ENCODE results near the gene MSMP. TPM values are rescaled to one million over a fixed set of nuclear protein-coding genes. Genes with fewer than 3 reads are reported as not detected.

MSMP gene
- total RNA-seq, 1 donor, result not detected

DNA sequence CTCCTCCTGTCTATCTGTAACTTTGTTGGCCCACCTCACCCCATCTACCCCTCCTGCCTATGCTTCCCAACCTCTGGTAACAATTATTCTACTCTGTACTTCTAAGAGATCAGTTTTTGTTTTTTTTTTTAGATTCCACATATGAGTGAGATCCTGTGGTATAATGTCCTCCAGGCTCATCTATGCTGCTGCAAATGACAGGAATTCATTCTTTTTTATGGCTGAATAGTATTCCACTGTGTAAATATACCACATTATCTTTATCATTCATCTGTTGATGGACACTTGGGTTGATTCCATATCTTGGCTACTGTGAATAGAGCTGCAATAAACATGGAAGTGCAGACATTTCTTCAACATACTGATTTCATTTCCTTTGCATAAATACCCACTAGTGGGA, 29.3 kb upstream of the MSMP start:
- no peaks in the 10 kb centered on the region for H3K27me3 ChIP-seq (ENCODE audit: insufficient read depth, low read length)
- no peaks in the 10 kb centered on the region for H3K4me1 ChIP-seq (ENCODE audit: insufficient read depth, low read length)
- no peaks in the 10 kb centered on the region for H3K9me3 ChIP-seq (ENCODE audit: low read depth, low read length)
- H3K4me3 ChIP-seq (ENCODE audit: low read length), result no peak overlapping the region

DNA sequence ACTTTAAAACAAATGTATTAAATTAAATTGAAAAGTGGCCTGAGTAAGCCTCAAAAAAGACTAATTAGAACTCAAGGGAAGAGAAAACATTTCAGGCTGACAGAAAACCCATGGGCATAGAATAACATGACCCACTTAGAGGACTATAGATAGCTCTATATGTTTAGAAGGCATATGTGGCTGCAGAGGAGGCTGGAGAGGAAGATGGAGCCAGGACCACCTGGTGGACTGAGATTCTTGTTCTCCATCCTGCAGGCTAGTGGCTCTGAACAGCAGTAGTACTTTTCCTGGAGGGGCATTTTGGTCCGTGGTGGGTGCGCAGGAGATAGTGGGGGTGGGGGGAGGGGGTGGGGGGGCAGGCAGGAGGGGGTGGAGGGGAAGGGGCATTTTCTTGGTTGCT, 27.0 kb upstream of the MSMP start:
- no peaks in the 10 kb centered on the region for H3K9me3 ChIP-seq (ENCODE audit: low read depth, low read length)
- H3K4me1 ChIP-seq (ENCODE audit: insufficient read depth, low read length), result peaks cover 4% of the 10 kb centered on the region
- H3K27me3 ChIP-seq (ENCODE audit: insufficient read depth, low read length), result no peaks in the 10 kb centered on the region
- H3K4me3 ChIP-seq (ENCODE audit: low read length), result no peak overlapping the region

DNA sequence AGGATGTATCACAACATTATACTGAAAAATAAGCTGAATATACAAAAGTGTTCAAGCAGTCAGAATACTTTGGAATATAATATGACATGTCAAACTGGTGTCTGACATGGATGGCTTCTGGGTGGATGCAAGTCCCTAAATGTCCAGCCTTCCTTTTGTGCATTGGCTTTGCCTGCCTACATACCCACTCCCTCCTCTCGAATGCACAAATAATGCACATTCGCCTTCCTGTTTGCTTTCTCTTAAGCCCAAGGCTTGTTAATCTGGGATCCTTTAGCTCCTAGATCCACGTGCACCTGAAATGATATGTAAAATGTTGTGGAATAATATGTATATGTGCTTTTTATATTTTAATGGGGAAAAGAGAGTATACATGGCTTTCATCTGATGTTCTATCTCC, 24.4 kb upstream of the MSMP start:
- H3K4me3 ChIP-seq (ENCODE audit: low read length), result no peak overlapping the region
- peaks cover 16% of the 10 kb centered on the region for H3K4me1 ChIP-seq (ENCODE audit: insufficient read depth, low read length)
- no peaks in the 10 kb centered on the region for H3K9me3 ChIP-seq (ENCODE audit: low read depth, low read length)
- no peaks in the 10 kb centered on the region for H3K27me3 ChIP-seq (ENCODE audit: insufficient read depth, low read length)

DNA sequence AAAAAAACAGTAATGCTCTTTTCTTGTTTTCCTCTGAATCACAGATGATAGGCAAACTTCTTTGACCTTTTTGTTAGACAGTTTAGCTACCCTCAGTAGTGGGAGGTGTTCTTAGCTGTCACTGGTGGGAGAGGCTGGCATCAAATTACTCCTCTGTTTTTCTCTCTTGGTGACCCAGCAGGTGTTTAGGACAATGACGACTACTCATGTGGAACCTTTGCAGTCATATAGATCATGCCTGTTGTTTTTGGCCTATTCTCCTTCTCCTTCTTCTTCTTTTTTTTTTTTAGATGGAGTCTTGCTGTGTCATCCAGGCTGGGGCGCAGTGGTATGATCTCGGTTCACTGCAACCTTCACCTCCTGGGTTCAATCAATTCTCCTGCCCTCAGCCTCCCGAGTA, 21.9 kb upstream of the MSMP start:
- Histone ChIP-seq H3K4me1 (ENCODE audit: insufficient read depth, low read length) (peaks cover 16% of the 10 kb centered on the region), H3K4me3 (ENCODE audit: low read length) (no peak overlapping the region), H3K9me3 (ENCODE audit: low read depth, low read length) (no peaks in the 10 kb centered on the region), H3K27me3 (ENCODE audit: insufficient read depth, low read length) (no peaks in the 10 kb centered on the region)

DNA sequence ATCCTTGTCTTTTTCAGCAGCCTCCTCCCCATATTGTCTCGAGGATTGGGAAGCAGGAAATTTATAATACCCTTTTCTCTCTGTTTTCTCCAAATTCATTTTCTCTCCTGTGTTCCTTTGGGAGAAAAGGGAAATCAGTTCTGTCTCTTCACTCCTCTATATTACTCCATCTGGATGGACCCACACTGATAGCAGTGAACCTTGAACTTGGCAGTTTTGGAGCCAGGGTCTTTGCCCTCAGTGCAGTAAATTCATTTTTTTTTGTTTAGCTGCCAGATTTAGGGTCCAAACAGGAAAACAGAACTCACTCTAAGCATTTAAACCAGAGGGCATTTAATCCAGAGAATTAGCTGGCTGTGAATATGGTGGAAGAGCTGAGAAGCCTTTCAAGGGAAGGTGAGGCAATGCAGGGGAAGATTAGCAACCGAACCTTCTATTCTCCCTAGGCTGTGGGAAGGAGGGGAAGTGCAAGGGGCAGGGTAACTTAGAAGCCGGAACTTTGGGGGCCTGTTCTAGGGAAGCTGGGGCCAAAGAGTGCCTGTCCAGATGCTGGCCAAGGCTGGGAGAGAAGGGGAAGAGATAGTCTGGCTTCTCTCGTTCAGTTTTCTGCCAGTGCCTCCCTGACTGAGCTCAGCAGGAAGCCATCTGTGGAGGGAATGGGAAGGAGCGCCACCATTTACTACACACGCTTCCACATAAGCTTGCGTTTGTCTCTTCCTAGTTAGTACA, 21.0 kb upstream of the MSMP start:
- Histone ChIP-seq H3K9me3 (ENCODE audit: low read depth, low read length) (no peaks in the 10 kb centered on the region), H3K4me3 (ENCODE audit: low read length) (no peak overlapping the region), H3K27me3 (ENCODE audit: insufficient read depth, low read length) (no peaks in the 10 kb centered on the region)

DNA sequence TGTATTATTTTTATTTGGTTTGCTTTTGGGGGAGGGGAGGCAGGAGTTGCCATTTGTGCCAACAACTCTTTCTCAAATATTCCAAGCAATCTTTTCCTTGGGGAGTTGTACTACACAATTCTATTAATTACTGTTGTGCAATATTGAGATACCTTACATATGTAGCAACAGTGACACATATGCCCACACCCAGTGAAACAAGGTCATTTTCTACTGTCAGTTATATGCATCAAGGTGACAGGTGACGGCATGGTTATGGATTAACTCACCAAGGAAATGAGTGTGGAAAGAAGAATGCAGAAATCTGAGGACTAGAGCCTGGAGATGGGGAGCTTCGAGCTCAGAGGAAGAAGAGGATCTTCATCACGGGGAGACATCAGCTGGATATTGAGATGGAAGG, 17.9 kb upstream of the MSMP start:
- H3K4me1 ChIP-seq (ENCODE audit: insufficient read depth, low read length), result peaks cover 16% of the 10 kb centered on the region
- no peaks in the 10 kb centered on the region for H3K27me3 ChIP-seq (ENCODE audit: insufficient read depth, low read length)
- no peak overlapping the region for H3K4me3 ChIP-seq (ENCODE audit: low read length)
- no peaks in the 10 kb centered on the region for H3K9me3 ChIP-seq (ENCODE audit: low read depth, low read length)

More for the DNA sequence above, 21.0 kb upstream of the MSMP start:
- H3K4me1 ChIP-seq (ENCODE audit: insufficient read depth, low read length), result peaks cover 16% of the 10 kb centered on the region

DNA sequence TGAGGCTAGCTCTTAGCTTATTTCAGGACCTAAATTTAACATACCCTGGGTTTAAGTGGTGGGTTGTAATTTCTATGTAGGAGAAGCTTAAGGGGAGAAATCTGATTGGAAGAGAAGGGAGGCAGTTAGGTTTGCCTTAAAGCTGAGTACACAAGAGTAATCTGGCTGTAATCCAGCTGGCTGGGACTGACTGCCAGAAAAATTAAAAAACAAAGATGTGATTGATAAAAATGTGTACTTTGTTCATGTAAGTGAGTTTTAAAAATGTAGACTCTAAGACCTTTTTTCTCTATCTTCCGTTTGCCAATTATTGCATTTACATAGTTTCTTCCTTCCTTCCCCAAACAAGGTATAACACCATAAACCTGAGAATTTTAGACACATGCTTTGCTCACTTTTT, 17.5 kb upstream of the MSMP start:
- H3K4me3 ChIP-seq (ENCODE audit: low read length), result no peak overlapping the region

DNA sequence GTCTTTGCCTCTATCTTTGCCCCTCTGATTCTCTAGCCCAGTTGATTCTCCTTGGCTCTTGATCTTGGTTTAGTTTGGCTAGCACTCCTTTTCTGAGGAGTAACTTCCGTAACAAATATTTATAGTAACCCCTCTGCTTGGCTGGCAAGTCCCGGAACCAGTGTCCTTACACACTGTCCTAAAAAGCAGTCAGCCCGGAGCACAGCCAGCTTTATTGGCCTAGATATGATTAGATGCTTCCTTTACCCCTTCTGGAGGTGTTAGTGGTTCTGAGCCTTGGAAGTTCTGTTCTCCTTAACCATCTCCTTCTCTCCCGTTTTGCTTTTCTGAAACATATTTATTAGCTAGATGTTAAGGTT, 17.0 kb upstream of the MSMP start:
- no peaks in the 10 kb centered on the region for H3K27me3 ChIP-seq (ENCODE audit: insufficient read depth, low read length)

More for the DNA sequence above, 17.5 kb upstream of the MSMP start:
- peaks cover 16% of the 10 kb centered on the region for H3K4me1 ChIP-seq (ENCODE audit: insufficient read depth, low read length)
- no peaks in the 10 kb centered on the region for H3K27me3 ChIP-seq (ENCODE audit: insufficient read depth, low read length)
- H3K9me3 ChIP-seq (ENCODE audit: low read depth, low read length), result no peaks in the 10 kb centered on the region

DNA sequence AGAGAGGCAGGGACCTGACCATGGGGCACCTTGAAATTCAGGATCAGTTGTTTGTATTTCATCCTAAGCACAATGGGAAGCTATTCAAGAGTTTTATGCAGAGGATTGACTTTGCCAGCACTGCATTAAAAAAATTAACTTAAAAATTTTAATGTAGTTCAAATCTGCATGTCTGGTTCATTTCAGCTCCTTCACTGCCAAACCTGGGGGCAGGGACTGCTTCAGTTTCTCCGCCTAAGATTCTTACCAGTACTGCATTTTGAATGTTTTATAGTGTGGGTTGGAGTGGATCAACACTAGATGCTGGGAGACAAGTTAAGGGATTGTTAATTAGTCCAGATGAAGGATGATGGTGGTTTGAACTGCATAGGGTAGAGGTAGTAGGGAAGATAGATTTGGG, 15.7 kb upstream of the MSMP start:
- no peak overlapping the region for H3K4me3 ChIP-seq (ENCODE audit: low read length)
- no peaks in the 10 kb centered on the region for H3K27me3 ChIP-seq (ENCODE audit: insufficient read depth, low read length)
- no peaks in the 10 kb centered on the region for H3K9me3 ChIP-seq (ENCODE audit: low read depth, low read length)
- no peaks in the 10 kb centered on the region for H3K4me1 ChIP-seq (ENCODE audit: insufficient read depth, low read length)

More for the DNA sequence above, 17.0 kb upstream of the MSMP start:
- peaks cover 12% of the 10 kb centered on the region for H3K4me1 ChIP-seq (ENCODE audit: insufficient read depth, low read length)
- no peaks in the 10 kb centered on the region for H3K9me3 ChIP-seq (ENCODE audit: low read depth, low read length)
- H3K4me3 ChIP-seq (ENCODE audit: low read length), result no peak overlapping the region

DNA sequence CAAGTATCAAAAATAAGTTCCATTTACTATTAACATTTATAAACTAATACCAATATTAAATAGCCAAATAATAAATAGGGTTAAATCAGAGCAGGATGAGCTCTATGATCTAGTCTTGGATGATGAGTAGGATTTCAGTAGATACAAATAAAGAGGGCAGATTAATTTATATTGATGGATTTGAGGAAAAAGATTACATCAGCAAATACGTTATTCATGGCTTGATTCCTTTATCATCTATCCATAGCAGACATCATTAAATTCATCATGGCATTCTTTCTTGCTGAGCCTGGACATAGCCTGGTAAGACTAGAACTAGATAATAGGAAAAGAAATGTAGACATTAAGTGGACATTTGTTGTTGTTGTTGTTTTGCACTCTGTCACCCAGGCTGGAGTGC, 13.4 kb upstream of the MSMP start:
- no peaks in the 10 kb centered on the region for H3K27me3 ChIP-seq (ENCODE audit: insufficient read depth, low read length)
- no peaks in the 10 kb centered on the region for H3K4me1 ChIP-seq (ENCODE audit: insufficient read depth, low read length)
- no peak overlapping the region for H3K4me3 ChIP-seq (ENCODE audit: low read length)
- no peaks in the 10 kb centered on the region for H3K9me3 ChIP-seq (ENCODE audit: low read depth, low read length)

DNA sequence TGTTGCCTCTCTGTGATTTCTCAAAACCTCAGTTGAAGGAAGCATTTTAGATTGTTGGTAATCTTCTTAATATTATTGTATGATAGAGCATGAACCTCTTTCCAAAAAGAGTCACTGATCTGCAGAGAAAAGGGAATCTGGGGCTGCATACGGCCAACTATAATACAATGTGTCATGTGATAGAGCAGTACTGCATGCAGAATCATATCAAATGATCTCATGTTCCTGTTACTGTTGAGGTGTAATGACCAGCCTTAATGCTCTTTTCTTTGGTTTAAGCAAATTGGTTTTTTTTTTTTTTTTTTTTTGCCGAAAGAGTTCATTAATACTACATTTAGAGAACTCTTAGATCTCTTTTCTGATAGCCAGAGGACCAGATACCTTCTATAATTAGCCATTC, 12.9 kb upstream of the MSMP start:
- no peaks in the 10 kb centered on the region for H3K4me1 ChIP-seq (ENCODE audit: insufficient read depth, low read length)
- H3K27me3 ChIP-seq (ENCODE audit: insufficient read depth, low read length), result no peaks in the 10 kb centered on the region
- no peaks in the 10 kb centered on the region for H3K9me3 ChIP-seq (ENCODE audit: low read depth, low read length)
- H3K4me3 ChIP-seq (ENCODE audit: low read length), result no peak overlapping the region

DNA sequence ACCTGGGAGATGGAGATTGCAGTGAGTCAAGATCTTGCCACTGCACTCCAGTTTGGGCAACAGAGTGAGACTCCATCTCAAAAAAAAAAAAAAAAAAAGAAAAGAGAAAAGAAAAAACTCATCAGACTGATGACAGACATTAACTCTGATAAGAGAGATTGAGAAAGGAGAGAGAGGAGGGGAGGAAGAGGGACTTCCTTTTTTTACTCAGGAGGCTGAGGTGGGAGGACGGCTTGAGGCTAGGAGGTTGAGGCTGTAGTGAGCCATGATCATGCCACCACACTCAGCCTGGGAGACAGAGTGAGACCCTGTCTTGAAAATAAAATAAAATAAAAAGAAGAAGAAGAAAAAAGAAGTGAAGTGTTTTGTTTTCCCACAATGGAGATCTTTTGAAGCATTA, 9.7 kb upstream of the MSMP start:
- peaks cover 11% of the 10 kb centered on the region for H3K4me1 ChIP-seq (ENCODE audit: insufficient read depth, low read length)
- no peaks in the 10 kb centered on the region for H3K27me3 ChIP-seq (ENCODE audit: insufficient read depth, low read length)
- H3K9me3 ChIP-seq (ENCODE audit: low read depth, low read length), result no peaks in the 10 kb centered on the region
- no peak overlapping the region for H3K4me3 ChIP-seq (ENCODE audit: low read length)

DNA sequence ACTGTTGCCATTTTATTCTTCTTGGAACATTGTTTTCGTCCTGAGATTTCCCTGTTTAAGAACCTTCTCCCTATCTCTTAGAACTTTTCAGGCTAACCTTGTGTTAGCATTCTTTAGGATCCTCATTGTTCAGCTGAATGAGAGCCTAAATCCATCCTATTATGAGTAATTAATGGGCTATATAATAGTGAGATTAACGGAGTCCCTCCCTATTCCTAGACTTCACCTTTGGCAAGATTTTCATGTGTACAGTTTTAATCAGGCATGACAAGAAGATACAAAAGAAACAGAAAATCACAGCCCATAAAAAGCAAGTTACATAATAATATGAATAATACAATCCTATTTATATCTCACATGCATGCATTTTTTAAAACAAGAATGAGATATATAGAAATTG, 9.1 kb upstream of the MSMP start:
- Histone ChIP-seq H3K9me3 (ENCODE audit: low read depth, low read length) (no peaks in the 10 kb centered on the region), H3K27me3 (ENCODE audit: insufficient read depth, low read length) (no peaks in the 10 kb centered on the region), H3K4me3 (ENCODE audit: low read length) (no peak overlapping the region), H3K4me1 (ENCODE audit: insufficient read depth, low read length) (peaks cover 16% of the 10 kb centered on the region)

DNA sequence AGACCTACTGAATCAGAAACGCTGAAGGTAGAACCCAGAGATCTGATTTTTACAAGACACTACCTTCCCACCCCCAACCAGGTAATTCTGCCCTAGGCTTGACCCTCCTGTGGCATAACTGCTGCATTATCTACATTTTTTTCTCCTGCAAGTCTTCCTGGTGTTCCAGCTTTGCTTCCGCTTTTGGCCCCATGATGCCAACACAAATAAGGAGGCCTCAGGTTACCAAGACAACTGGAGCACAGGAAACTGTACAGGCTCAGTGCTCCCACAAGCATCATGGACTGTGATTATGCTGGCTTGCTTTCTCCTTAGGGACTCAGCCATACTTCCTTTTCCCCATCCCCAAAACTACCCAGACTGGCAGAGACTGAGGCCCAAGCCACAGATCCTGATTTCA, 6.6 kb upstream of the MSMP start:
- Histone ChIP-seq H3K4me1 (ENCODE audit: insufficient read depth, low read length) (peaks cover 38% of the 10 kb centered on the region), H3K4me3 (ENCODE audit: low read length) (no peak overlapping the region), H3K9me3 (ENCODE audit: low read depth, low read length) (no peaks in the 10 kb centered on the region), H3K27me3 (ENCODE audit: insufficient read depth, low read length) (no peaks in the 10 kb centered on the region)

DNA sequence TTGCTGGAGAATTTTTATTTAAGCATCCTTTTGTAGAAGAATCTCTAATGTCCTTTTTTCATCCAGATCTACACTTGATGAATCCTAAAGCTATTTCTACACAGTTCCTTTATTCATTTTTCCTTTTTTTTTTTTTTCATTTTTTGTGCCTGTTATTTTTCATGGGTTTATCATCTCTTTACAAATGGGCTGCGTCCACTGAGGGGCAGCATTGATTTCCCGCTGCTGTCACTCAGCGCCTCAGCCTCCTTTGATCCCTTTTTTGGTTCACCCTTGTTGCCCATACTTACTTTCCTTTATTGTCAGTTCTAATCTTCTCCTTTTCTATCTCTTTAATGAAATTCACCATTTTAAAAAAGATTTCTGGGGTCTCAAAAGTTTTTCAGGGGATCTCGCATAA, 5.7 kb upstream of the MSMP start:
- H3K4me1 ChIP-seq (ENCODE audit: insufficient read depth, low read length), result peaks cover 43% of the 10 kb centered on the region
- H3K9me3 ChIP-seq (ENCODE audit: low read depth, low read length), result no peaks in the 10 kb centered on the region
- H3K4me3 ChIP-seq (ENCODE audit: low read length), result no peak overlapping the region
- H3K27me3 ChIP-seq (ENCODE audit: insufficient read depth, low read length), result no peaks in the 10 kb centered on the region

DNA sequence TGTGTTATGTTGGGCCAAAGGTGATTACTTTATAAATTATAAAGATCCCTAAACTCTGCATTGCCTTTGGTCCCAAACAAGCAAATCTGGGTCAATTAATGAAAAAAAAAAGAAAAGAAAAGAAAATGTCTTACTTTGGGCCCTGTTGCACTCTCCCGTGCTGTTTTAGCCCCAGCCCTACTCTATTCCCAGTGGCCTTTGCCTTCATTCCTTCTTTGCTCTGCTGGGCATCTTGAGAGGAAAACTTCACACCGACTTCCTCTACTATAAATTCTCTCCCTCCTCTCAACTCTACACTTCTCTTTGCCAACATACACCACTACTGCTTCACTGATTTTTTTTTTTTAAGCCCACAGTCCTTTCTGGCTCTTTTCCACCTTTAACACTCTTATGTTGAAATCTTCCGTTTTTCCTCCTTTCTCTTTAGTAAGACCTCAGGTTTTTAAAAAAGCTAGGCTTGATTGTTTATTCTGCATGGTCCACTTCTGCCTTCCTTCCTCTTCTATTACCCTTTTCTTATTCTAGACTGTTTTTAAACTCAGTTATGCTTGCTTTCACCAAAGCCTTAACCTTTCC, 4.5 kb upstream of the MSMP start:
- H3K4me3 ChIP-seq (ENCODE audit: low read length), result no peak overlapping the region

More for the DNA sequence above, 4.5 kb upstream of the MSMP start:
- Histone ChIP-seq H3K9me3 (ENCODE audit: low read depth, low read length) (no peaks in the 10 kb centered on the region), H3K27me3 (ENCODE audit: insufficient read depth, low read length) (no peaks in the 10 kb centered on the region), H3K4me1 (ENCODE audit: insufficient read depth, low read length) (peaks cover 43% of the 10 kb centered on the region)

Measured in mononuclear cell (primary cell).